HG03066 (cell line): ENCODE data around the gene YPEL1.
"Not testable (repeated sequence)": the region's sequence is repeated elsewhere in the genome, so short reads cannot be mapped to it uniquely, and the experiment has no call there.

Experiments
- ATAC-seq: cut with Tn5 transposase; IDR thresholded peaks from one replicate; pipeline ENCODE4 v1.9.1; 2021; ENCODE audit warnings: low read depth; ENCODE audit not compliant: unreplicated experiment

Gene YPEL1

DNA sequence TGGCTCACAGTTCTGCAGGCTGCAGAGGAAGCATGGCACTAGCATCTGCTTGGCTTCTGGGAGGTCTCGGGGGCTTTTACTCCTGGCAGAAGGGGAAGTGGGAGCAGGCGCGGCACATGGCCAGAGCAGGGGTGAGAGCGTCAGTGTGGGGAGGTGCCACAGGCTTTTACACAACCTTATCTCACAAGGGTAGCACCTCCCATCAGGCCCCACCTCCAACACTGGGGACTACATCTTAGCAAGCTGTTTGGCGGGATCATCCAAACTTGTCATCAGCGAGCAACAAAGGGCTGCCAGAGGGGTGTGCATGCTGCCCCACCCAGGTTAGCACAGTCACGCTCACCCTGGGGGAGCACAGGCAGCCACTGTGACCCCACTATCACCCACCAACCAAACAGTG, 18.9 kb upstream of the YPEL1 start:
- ATAC-seq, result no peak

DNA sequence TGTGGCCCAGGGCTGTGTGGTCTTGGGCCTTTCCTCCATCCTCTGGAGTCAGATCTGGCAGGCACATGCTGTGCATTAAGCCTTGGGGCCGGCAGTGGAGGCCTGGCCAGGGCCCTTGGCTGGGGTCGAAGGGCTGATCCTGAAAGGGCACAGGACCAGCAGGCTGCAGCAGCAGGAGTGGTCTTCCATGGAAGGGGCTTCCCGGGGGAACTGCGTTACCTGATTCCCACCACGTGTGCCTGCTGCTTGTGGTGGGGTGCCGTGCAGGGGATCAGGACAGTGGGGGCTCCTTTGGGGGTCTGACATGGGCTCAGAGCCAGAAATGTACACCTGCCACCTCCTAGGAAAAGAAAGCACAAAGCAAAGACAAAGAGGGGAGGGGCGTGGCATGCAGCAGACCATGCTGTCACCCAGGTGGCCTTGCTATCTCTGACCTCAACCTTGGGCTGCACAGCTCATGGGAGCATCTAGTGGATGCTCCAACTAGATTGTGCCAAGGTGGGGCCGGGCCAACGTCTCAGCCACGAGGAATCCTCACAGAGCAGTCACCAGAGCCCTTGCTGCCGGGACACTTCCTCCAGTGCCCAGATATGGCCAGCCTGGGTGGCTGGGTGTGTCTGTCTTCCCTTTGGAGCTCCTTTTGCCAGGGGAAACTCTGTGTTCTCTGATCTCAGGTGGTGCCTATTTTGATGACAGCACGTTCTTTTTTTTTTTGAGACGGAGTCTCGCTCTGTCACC, 17.9 kb upstream of the YPEL1 start:
- no peak for ATAC-seq

DNA sequence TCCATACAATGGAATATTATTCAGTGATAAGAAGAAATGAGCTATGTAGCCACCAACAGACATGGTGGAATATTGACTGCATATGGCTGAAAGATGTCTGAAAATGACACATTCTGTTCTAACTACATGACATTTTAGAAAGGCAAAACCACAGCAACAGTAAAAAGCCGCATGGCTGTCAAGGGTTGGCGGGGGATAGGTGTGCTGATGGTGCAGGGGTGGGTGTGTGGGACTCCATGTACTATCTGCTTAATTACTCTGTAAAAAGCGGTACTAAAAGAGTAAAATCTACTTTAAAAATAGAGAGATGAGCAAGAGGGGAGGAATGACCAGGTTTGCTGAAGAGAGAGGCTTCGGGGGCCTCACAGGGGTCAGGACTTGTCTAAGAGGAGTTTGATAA, 16.7 kb upstream of the YPEL1 start:
- no peak for ATAC-seq

DNA sequence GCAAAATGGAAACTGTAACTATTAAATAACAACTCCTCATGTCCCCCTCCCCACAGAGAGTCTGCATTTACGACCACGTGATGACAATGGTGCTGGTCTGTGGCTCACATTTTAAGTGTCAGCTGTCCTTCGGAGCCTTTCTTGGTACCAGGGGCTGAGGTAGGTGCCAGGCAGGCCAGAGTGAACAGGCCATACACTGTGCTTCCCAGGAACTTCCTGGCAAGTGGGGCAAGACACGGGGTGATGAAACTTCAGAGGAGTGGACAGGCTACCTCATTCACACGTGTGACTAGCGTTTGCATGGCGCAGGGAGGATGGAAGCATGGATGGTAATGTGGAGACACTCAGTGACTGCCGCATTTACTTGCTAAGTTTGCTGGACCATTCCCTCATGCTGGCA, 10.4 kb upstream of the YPEL1 start:
- ATAC-seq, result no peak

DNA sequence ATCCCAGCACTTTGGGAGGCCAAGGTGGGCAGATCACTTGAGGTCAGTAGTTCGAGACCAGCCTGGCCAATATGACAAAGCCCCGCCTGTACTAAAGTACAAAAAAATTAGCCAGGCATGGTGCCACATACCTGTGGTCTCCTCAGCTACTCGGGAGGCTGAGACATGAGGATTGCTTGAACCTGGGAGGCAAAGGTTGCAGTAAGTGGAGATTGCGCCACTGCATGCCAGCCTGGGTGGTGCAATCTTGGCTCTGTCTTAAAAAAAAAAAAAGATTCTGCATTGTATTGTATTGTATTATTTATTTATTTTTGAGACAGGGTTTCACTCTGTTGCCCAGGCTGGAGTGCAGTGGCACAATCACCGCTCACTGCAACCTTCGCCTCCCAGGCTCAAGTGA, 9.3 kb upstream of the YPEL1 start:
- not testable (repeated sequence) for ATAC-seq

DNA sequence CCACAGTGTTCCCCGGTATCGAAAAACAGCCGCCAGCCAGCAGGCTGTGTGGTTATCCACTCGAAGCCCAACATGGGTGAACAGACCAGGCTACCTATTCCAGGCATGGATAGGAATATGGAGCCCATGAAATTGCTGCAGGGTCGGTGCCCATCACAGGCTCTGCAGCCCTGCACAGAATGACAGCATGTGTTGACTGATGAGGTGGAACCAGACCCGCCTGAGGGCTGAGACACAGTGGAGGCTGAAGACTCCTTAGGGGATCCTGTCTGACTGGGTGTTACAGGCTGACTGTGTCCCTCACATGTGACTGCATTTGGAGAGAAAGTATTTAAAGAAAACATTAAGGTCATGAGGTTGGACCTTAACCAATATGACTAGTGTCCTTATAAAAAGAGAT, 6.2 kb upstream of the YPEL1 start:
- no peak for ATAC-seq

DNA sequence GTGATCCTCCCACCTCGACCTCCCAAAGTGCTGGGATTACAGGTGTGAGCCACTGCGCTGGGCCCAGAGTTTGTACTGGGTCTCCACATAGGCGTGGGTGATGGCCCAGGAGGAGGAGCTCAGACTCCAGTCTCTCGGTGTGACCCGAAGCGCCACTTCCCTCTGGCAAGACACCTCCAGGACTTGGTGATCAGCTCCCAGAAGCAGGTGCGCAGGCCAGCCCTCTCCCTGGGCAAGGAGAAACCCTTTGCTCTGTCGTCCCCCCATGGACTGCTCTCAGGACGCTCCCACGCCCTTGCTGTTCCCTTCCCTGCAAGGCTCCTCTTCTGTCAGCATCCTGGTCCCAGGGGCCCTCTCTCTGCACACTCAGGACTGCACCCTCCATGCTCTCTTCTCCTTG, 5.5 kb upstream of the YPEL1 start:
- no peak for ATAC-seq

DNA sequence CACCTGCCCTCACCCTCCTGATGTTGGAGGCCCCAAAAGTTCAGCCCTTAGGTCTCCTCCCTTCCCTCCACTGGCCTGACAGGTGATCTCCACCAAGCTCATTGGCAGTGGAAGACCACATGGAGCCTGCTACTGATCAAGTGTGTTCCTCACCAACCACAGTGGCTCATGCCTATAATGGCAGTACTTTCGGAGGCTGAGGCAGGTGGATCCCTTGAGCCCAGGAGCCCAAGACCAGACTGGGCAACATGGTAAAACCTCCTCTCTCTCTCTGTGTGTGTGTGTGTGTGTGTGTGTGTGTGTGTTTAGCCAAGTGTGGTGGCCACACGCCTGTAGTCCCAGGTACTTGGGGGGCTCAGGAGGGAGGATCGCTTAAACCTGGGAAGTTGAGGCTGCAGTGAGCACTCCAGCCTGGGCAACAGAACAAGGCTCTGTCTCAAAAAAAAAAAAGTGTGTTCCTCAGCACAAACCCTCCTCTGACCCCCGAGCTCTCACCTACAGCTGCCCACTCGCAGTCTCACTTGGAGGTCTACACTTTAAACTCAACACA, 4.3 kb upstream of the YPEL1 start:
- no peak for ATAC-seq

DNA sequence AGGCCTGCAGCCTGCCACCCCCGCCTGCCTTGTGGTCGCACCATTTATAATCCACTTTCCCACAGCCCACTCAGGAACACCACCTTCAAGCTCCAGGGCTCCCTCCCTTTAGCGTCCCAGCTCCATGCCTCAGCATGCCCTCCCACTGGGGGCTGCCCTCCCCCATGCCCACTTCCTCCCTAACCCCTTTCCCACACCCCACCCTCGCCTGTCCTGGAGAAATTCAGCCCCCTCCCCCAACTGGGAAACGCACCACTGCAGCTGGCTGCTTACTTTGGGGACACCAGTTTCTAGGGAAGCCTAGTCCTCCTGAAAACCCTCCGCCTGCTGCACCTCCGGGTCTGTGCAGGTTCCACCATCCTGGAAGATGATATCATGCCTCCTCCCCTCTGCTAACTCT, 3.4 kb upstream of the YPEL1 start:
- no peak for ATAC-seq

DNA sequence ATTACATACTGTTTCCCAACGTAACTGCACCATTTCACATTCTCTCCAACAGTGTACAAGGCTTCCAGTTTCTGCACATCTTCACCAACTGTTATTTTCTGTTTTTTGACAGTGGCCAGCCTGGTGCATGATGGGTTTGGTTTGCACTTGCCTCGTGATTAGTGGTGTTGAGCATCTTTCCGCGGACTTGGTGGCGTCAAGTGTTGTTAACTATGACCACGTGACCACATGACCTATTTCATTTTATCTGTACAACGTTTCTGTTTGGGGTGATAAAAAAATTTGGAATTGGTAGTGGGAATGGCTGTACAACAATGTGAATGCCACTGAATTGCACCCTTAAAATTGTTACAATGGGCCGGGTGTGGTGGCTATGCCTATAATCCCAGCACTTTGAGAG, 2.5 kb upstream of the YPEL1 start:
- no peak for ATAC-seq

DNA sequence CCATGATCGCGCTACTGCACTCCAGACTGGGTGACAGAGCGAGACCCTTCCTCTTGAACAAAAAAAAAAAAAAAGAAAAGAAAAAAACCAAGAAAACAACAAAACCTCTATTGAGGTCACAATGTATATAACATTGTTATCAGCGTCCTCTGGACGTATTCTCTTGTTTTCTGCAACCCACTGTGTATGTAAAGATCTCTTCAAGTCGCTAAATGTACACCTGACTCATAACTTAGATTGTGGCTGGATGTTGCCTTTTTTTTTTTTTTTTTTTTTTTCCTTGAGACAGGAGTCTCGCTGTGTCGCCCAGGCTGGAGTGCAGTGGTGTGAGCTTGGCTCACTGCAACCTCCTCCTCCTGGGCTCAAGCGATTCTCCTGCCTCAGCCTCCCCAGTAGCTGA, 1.4 kb upstream of the YPEL1 start:
- ATAC-seq, result no peak

DNA sequence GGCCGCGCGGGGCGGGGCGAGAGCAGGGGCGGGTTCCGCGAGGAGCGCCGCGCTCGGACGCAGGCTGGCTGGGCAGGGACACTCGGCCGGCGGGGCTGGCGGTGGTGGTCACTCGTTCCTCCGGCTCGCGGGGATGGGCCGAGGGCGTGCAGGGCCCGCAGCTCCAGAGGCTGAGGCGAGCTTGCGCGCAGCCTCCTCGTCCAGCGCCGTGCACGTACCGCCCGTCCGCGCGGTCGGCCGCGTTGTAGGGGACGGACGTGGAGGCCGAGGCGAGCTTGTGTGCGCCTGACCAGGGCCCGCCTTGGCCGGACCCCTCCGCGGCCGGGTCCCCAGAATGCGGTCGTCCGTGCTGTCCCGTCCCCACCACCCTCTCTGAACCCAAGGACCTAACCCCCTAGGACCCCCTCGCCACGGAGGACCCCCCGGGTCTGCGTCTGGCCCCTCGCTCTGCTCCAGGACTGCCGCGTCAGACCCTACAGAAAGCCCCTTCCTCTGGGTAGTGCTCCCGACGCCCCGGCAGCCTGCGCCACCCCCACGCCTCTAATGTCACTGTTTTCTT, 569 bp upstream of the YPEL1 start:
- ATAC-seq, result no peak

DNA sequence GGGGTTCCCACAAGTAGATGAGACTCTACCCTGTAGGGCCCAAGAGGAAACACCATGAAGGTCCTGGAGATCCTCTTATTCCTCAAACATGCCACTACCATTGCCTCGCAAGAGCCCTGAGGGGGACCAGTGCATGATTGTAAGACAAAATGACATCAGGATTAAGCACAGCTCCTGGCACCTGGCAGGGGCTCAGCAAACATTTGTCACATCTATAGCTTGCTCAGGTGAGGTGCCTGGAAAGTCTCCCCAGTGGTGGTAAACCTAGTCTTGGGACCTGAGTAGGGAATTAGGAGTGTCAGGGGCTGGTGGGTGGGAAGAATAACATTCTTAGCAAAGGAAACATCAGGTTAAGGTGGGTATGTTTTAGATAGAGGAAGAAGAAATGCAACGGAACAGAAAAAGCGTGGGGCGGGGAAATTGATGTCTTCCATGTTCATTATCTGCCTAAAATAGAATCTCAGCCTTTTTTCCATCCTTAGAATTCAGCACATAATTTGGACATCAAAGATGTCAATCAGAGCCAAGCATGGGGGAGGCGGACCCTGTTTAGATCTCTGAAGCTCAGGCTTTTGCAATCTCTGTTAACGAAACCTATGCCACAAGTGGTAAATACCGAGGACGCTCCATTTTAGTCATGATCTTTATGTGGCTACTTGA, 924 bp downstream of the YPEL1 start:
- ATAC-seq, result no peak

DNA sequence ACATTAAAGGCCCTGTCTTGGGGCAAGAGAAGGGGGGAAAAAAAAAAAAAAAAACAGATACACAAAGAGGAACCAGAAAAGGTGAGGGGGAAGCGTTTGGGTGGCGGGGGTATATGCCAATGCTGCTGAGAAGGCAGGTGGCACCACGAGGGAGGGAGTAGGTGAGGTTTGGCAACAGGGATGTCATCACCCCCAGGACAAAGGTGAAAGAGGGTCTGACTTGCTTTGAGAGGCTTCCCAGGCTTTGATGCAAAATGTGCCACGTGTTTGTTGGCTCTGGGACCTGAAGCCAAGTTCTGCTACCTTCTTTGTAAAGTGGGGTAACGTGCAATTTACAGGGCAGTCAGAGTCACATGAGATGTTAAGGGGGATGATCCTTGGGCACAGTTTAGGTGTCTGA, 4.1 kb downstream of the YPEL1 start:
- no peak for ATAC-seq

DNA sequence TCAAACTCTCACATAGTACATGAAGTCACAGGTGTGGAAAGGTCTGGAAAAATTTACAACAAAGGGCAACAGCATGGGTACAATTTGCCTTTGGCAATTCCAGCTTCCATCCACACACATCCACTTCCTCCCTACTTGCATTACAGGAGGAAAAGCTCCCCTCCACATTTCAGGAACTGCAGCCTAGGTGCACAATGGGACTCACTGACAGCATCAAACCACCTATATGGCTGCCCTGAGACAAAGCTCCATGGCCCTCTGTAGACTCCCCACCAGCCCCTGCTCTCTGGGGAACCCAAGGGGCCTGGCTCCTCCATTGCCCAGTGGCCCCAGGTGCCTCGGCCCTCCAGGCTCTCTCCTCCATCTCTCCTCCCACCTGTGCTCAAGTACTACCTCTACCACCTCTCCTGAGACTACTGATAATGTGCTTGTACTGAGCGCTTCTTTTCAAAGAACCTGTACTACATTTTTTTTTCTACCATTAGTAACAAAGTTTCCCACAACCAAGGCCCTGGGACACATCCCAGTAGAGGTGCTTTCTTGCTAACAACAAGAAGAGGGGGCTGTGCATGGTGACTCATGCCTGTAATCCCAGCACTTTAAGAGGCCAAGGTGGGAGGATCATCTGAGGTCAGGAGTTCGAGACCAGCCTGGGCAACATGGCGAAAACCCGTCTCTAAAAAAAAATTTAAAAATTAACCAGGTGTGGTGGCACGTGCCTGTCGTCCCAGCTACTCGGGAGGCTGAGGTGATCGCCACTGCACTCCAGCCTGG, 4.9 kb downstream of the YPEL1 start:
- no peak for ATAC-seq

DNA sequence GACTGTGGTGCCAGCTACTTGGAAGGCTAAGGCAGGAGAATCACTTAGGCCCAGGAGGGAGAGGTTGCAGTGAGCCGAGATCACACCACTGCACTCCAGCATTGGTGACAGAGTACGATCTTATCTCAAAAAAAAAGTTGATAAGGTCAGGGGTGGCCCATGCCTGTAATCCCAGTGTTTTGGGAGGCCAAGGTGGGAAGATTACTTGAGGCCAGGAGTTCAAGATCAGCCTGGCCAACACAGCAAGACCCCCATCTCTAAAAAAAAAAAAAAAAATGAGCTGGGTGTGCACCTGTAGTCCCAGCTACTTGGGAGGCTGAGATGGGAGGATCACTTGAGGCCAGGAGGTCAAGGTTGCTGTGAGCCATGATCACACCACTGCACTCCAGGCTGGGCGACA, 6.4 kb downstream of the YPEL1 start:
- not testable (repeated sequence) for ATAC-seq

DNA sequence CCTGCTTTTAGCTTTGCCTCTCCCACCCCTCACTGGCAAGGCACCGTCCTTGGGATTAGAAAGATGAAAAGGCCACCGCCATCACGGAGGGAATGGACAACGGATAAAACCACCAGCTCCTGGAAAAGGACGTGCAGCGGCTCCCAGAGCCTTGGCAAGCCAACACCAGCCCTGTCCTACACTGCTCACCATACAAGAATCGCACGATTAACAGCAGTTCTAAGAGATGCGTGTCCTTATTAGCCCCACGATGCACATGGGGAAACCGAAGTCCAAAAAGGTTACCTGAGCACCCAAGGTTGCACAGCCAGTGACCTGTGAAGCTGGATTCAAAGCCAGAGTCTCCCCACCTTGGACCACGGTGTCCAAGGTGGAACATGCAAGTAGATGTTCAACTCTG, 7.3 kb downstream of the YPEL1 start:
- ATAC-seq, result no peak

DNA sequence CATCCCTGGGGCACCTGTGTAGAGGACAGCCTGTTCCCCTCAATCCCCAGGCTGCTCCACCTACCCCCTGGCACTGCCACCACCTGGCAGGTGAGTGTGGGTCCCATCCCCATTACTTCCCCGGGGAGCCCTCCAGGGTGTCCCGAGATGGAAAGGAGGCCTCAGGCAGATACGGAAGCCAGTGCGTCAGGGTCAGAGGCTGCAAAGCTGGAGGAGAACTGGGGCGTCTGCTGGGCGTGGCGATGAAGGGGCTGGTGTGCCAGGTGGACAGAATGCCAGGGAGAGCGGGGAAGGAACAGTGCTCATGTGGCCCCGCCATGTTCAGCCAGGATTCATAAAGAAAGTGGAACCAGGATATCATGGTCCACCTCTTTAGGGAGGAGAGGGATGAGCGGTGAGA, 7.8 kb downstream of the YPEL1 start:
- ATAC-seq, result no peak

DNA sequence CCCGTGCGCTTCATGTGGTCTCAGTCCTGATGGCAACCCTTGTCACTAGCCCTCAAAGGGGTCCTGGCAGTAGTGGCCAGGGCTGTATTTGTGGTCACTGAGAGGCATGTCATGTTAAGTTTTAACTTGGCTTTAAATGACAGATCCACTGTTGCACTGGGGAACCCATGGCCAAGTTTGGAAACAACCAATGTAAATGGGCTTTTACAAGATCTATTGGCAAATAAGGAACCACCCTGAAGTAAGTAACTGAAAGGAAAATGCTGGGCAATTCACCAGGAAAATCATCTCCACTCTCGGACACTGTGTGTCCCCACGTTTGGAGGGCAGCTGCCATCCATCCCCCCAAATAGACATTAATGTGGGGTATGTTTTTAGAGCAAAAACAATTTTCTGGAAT, 8.4 kb downstream of the YPEL1 start:
- no peak for ATAC-seq

DNA sequence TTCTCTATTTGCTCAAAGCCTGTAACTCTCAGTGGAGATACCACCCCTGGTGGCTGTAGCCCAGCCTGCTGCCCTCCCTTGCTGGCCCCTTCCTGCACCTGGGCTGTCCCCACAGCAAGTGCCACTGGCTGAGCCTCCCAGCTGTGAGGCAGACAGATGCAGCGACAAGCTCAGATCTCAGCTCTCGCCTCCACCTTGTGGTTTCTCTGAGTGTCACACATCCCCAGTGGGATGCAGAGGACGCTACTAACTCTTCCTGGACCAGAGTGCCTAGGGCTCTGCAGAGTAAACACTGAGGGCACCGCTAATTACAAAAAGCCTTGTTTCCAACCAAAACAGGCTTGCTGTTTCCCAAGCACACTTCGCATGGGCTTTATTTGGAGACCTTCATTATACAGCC, 8.9 kb downstream of the YPEL1 start:
- no peak for ATAC-seq

DNA sequence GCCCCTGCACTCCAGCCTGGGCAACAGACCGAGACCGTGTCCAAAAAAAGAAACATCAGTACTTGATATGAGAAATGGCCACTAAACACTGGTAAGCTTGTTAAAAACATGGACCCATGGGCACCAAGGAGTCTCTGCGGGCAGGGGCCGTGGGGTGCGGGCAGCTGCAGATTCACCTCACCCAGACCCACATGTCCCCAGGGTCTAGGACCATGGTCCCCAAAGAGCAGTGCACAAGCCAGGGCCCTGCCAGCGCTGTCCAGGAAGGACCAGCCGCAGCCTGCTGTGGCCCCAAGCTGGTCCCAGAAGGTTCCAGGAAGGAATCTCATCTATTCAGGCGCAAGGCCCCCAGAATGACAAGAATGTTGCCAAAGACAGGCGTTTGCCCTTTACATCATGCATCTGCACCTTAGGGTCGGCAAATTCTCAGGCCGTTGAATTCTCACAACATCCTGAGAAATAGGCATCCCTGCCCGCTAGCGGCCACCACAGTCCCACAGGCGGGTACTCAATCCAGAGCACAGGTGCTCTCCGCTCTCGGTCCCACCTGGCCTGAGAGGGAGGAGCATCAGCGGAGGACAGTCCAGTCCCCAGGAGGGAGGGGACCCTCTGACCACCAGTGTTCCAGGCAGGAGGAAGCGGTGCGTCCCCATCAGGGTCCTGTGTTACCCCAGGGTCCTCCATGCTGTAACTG, 9.5 kb downstream of the YPEL1 start:
- ATAC-seq, result no peak
